ENCODE results near the gene PTCHD4.

DNA sequence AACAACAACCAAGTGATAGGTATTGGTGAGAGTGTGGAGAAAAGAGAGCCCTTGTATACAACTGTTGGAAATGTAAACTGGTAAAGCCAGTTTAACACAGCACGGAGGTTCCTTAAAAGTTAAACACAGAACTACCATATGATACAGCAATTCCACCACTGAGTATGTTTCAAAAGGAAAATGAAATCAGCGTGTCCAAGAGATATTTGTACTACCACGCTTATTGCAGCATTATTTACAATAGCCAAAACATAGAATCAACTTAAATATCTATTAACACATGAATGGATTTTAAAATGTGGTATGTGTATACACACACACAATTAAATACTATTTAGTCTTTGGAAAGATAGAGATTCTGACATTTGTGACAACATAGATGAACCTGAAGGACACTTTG, 1.1 kb downstream of the PTCHD4 start:
- TF ChIP-seq RAD21 (conservative IDR thresholded peaks at IDR 0.05 in 1 of 2, IDR thresholded peaks at IDR 0.05 in 1 of 2) (no peak), MAFK (IDR thresholded peaks at IDR 0.05; ENCODE audit: partially characterized antibody) (no peak), POLR2A (IDR thresholded peaks at IDR 0.05; ENCODE audit: low read length) (no peak), EP300 (IDR thresholded peaks at IDR 0.05) (no peak), KDM1A (IDR thresholded peaks at IDR 0.05; ENCODE audit: low read depth) (no peak), JUN (IDR thresholded peaks at IDR 0.05) (no peak), CEBPB (IDR thresholded peaks at IDR 0.05) (no peak), MYC (IDR thresholded peaks at IDR 0.05; ENCODE audit: borderline replicate concordance, low read length) (no peak), SMC3 (IDR thresholded peaks at IDR 0.05) (no peak), HOXB13 (CRISPR knock-in tag; IDR thresholded peaks at IDR 0.05; ENCODE audit: low read depth) (no peak)
- TF ChIP-seq, protein P1, sequence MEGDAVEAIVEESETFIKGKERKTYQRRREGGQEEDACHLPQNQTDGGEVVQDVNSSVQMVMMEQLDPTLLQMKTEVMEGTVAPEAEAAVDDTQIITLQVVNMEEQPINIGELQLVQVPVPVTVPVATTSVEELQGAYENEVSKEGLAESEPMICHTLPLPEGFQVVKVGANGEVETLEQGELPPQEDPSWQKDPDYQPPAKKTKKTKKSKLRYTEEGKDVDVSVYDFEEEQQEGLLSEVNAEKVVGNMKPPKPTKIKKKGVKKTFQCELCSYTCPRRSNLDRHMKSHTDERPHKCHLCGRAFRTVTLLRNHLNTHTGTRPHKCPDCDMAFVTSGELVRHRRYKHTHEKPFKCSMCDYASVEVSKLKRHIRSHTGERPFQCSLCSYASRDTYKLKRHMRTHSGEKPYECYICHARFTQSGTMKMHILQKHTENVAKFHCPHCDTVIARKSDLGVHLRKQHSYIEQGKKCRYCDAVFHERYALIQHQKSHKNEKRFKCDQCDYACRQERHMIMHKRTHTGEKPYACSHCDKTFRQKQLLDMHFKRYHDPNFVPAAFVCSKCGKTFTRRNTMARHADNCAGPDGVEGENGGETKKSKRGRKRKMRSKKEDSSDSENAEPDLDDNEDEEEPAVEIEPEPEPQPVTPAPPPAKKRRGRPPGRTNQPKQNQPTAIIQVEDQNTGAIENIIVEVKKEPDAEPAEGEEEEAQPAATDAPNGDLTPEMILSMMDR (IDR thresholded peaks at IDR 0.05): no peak
- TF ChIP-seq, protein P2, sequence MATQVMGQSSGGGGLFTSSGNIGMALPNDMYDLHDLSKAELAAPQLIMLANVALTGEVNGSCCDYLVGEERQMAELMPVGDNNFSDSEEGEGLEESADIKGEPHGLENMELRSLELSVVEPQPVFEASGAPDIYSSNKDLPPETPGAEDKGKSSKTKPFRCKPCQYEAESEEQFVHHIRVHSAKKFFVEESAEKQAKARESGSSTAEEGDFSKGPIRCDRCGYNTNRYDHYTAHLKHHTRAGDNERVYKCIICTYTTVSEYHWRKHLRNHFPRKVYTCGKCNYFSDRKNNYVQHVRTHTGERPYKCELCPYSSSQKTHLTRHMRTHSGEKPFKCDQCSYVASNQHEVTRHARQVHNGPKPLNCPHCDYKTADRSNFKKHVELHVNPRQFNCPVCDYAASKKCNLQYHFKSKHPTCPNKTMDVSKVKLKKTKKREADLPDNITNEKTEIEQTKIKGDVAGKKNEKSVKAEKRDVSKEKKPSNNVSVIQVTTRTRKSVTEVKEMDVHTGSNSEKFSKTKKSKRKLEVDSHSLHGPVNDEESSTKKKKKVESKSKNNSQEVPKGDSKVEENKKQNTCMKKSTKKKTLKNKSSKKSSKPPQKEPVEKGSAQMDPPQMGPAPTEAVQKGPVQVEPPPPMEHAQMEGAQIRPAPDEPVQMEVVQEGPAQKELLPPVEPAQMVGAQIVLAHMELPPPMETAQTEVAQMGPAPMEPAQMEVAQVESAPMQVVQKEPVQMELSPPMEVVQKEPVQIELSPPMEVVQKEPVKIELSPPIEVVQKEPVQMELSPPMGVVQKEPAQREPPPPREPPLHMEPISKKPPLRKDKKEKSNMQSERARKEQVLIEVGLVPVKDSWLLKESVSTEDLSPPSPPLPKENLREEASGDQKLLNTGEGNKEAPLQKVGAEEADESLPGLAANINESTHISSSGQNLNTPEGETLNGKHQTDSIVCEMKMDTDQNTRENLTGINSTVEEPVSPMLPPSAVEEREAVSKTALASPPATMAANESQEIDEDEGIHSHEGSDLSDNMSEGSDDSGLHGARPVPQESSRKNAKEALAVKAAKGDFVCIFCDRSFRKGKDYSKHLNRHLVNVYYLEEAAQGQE (IDR thresholded peaks at IDR 0.05): no peak
- TF ChIP-seq, protein P3, sequence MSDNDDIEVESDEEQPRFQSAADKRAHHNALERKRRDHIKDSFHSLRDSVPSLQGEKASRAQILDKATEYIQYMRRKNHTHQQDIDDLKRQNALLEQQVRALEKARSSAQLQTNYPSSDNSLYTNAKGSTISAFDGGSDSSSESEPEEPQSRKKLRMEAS (IDR thresholded peaks at IDR 0.05): no peak
